K562 (cell line): Measurements from ENCODE around the gene ZKSCAN5. TPM values are rescaled to one million over a fixed set of nuclear protein-coding genes. Genes with fewer than 3 reads are reported as not detected.

Experiments used
- FOS ChIP-seq: IDR thresholded peaks from 3 replicates; pipeline ENCODE4 v1.6.1; 2011; ENCODE audit not compliant: insufficient read length; ENCODE audit errors: extremely low read depth
- HEY1 ChIP-seq: fragments of 250-450 bp; sonication (Bioruptor Pico); IDR thresholded peaks from 2 replicates; pipeline ENCODE4 v1.5.0; 2020; ENCODE audit warnings: mild to moderate bottlenecking, moderate library complexity, borderline replicate concordance
- JUN ChIP-seq, 2 experiments: sonication (generic) in 1 of 2; formaldehyde crosslinking in 1 of 2; IDR thresholded peaks; 2 replicates each; pipeline versions ENCODE4 v1.6.1 to v1.8.0; 2012 to 2022; ENCODE audit warnings: borderline replicate concordance in 2 of 2, mild to moderate bottlenecking in 2 of 2, improper control_type of control experiment in 1 of 2, low read depth in 1 of 2, low read length in 1 of 2, missing genetic modification reagents in 1 of 2
- LCOR ChIP-seq: sonication (generic); formaldehyde crosslinking; IDR thresholded peaks from 2 replicates; pipeline ENCODE4 v1.8.0; 2022; ENCODE audit warnings: mild to moderate bottlenecking, missing genetic modification reagents
- MBD2 ChIP-seq: sonication (generic); IDR thresholded peaks from 2 replicates; pipeline ENCODE4 v1.6.1; 2016; ENCODE audit warnings: low read depth, borderline replicate concordance
- MEF2A ChIP-seq: IDR thresholded peaks from 2 replicates; pipeline ENCODE4 v1.6.1; 2011; ENCODE audit warnings: low read depth, mild to moderate bottlenecking, low read length, moderate library complexity; ENCODE audit not compliant: control insufficient read depth
- PHTF2 ChIP-seq: fragments of 250-450 bp; sonication (Bioruptor Pico); IDR thresholded peaks from 2 replicates; pipeline ENCODE4 v1.5.0; 2021; ENCODE audit warnings: mild to moderate bottlenecking
- POLR2AphosphoS5 ChIP-seq: IDR thresholded peaks from 2 replicates; pipeline ENCODE4 v1.6.1; 2011; ENCODE audit warnings: mild to moderate bottlenecking, low read depth, low read length, moderate library complexity; ENCODE audit not compliant: control insufficient read depth, insufficient read depth
- SIN3A ChIP-seq, 2 experiments: fragments of 150-350 bp in 1 of 2; IDR thresholded peaks; 2 replicates each; pipeline ENCODE4 v1.6.1; 2011 to 2016; ENCODE audit warnings: borderline replicate concordance in 2 of 2, low read depth in 2 of 2, low read length in 2 of 2, mild to moderate bottlenecking in 2 of 2, moderate library complexity in 2 of 2; ENCODE audit not compliant: control insufficient read depth in 1 of 2
- SP2 ChIP-seq: IDR thresholded peaks from 2 replicates; pipeline ENCODE4 v1.6.1; 2011; ENCODE audit warnings: mild to moderate bottlenecking, low read depth, low read length, moderate library complexity; ENCODE audit not compliant: poor library complexity, severe bottlenecking; ENCODE audit errors: extremely low read depth
- SREBF2 ChIP-seq: sonication (generic); formaldehyde crosslinking; IDR thresholded peaks from 2 replicates; pipeline ENCODE4 v1.4.0; 2020; ENCODE audit warnings: mild to moderate bottlenecking, missing genetic modification reagents
- YY1 ChIP-seq, 3 experiments: IDR thresholded peaks; 2 replicates each; pipeline ENCODE4 v1.6.1; 2011; ENCODE audit warnings: low read length in 2 of 3, mild to moderate bottlenecking in 2 of 3, moderate library complexity in 2 of 3, borderline replicate concordance in 1 of 3, control low read depth in 1 of 3, low read depth in 1 of 3; ENCODE audit not compliant: insufficient read depth in 3 of 3, insufficient replicate concordance in 2 of 3, control insufficient read depth in 1 of 3, insufficient read length in 1 of 3; ENCODE audit errors: extremely low read depth in 1 of 3
- ZFX ChIP-seq: sonication (generic); formaldehyde crosslinking; IDR thresholded peaks from 2 replicates; pipeline ENCODE4 v1.8.0; 2022; ENCODE audit warnings: mild to moderate bottlenecking, missing genetic modification reagents, moderate library complexity
- polyA plus RNA-seq, 8 experiments: library from polyadenylated mRNA; depleted of rRNA in 4 of 8; stranded (reverse) in 5 of 8; unstranded in 3 of 8; fragments of >200 nt; fragmentation: Nextera tagmentation in 2 of 8; fragmentation: Illumina TruSeq in 1 of 8; extraction: Ambion mirVana in 2 of 8; extraction: Trizol in 1 of 8; gene quantifications; 2 replicates each; pipeline versions ENCODE4 v1.2.1 to v1.2.3, GENCODE V29; 2011 to 2014; ENCODE audit warnings: inconsistent platforms in 1 of 8, missing spikeins in 1 of 8
- total RNA-seq, 7 experiments: library from RNA; depleted of rRNA in 6 of 7; stranded (reverse); fragments of >200 nt in 6 of 7; fragmentation: Illumina TruSeq in 2 of 7; extraction: Trizol in 2 of 7; gene quantifications; 2 replicates each; pipeline versions ENCODE4 v1.2.1 to v1.2.3, GENCODE V29; 2011 to 2021; ENCODE audit warnings: low replicate concordance in 1 of 7
- TF ChIP-seq, protein P1 (sequence below): sonication (generic); formaldehyde crosslinking; IDR thresholded peaks from 2 replicates; pipeline ENCODE4 v1.8.0; 2022; ENCODE audit warnings: mild to moderate bottlenecking, missing genetic modification reagents
- TF ChIP-seq, protein P2 (sequence below): fragments of 250-450 bp; sonication (Bioruptor Pico); IDR thresholded peaks from 2 replicates; pipeline ENCODE4 v1.5.0; 2021; ENCODE audit warnings: mild to moderate bottlenecking, borderline replicate concordance
- TF ChIP-seq, protein P3 (sequence below): sonication (generic); formaldehyde crosslinking; IDR thresholded peaks from 2 replicates; pipeline ENCODE4 v1.8.1; 2023; ENCODE audit warnings: mild to moderate bottlenecking, missing genetic modification reagents
- TF ChIP-seq, protein P4 (sequence below): fragments of 450-650 bp; IDR thresholded peaks from 2 replicates; pipeline ENCODE4 v1.6.1; 2016; ENCODE audit warnings: antibody characterized with exemption

The ZKSCAN5 gene
- total and polyA plus RNA-seq, 9 of the 15 experiments (the other 6 are each of a cell fraction or from before 2014, with no cell fraction given): 4.2 to 19.0 (median 15.0) TPM

DNA sequence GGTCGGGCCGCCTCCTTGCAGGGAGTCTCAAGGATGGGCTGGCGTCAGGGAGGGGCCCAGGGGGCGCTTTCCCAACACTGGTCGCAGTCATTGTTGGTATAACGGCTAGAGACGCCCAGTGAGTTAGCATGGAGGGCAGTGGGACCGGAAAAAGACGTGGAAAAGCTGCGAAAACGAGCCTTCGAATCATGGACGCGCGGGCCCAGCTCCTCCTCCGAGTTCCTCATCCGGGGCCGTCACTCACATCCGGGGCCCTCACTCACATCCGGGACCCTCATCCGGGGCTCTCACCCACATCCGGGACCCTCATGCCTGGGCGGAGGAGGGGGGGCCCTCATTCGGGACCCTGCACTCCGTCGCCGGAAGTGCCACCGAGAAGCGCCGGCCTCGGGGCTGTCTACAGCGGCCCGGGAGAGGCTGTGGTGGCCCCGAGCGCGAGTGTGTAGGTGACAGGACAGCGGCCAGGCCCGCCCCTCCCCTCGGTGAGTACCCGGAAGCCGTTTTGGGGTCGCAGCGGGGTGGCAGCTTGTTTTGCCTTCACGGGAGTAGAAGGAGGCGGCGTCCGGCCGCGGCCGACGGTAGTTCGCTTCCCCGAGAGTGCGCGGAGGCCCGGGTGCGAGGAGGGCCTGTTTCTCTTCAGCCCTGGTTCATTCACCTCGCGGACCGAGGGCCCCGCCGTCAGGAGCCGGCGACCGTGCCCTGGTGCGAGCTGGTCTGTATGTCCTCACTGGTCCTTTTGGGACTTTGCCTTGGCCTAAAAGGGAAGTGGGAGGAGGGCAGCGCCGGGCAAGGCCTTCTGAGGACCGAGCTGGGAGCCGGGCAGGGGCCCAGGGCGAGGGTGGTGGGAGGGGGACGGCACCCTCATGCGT, 54.1 kb downstream of the ZKSCAN5 start, which contains the start of gene ZNF655 (continued):
- TF ChIP-seq, protein P1, sequence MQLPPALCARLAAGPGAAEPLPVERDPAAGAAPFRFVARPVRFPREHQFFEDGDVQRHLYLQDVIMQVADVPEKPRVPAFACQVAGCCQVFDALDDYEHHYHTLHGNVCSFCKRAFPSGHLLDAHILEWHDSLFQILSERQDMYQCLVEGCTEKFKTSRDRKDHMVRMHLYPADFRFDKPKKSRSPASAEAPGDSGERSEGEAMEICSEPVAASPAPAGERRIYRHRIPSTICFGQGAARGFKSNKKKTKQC (CRISPR knock-in tag): peak; percentile 69
- TF ChIP-seq PHTF2 (CRISPR knock-in tag): no peak
- TF ChIP-seq ZFX: peak; percentile 96
- peak in 2 of 3 experiments; percentile 76 to 88 for TF ChIP-seq YY1 (IDR thresholded peaks at IDR 0.05; ENCODE audit: borderline replicate concordance in 1 of 3, control insufficient read depth in 1 of 3, extremely low read depth in 1 of 3, insufficient read depth in 3 of 3, insufficient read length in 1 of 3, insufficient replicate concordance in 2 of 3, low read depth in 1 of 3, low read length in 2 of 3)
- TF ChIP-seq SP2: peak; percentile 12
- TF ChIP-seq, protein P2, sequence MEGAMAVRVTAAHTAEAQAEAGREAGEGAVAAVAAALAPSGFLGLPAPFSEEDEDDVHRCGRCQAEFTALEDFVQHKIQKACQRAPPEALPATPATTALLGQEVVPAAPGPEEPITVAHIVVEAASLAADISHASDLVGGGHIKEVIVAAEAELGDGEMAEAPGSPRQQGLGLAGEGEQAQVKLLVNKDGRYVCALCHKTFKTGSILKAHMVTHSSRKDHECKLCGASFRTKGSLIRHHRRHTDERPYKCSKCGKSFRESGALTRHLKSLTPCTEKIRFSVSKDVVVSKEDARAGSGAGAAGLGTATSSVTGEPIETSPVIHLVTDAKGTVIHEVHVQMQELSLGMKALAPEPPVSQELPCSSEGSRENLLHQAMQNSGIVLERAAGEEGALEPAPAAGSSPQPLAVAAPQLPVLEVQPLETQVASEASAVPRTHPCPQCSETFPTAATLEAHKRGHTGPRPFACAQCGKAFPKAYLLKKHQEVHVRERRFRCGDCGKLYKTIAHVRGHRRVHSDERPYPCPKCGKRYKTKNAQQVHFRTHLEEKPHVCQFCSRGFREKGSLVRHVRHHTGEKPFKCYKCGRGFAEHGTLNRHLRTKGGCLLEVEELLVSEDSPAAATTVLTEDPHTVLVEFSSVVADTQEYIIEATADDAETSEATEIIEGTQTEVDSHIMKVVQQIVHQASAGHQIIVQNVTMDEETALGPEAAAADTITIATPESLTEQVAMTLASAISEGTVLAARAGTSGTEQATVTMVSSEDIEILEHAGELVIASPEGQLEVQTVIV (CRISPR knock-in tag): no peak
- peak; percentile 69; the same call in 1 of the 2 replicates for TF ChIP-seq MBD2
- TF ChIP-seq SIN3A (IDR thresholded peaks at IDR 0.05; ENCODE audit: borderline replicate concordance in 2 of 2, control insufficient read depth in 1 of 2, low read depth in 2 of 2, low read length in 2 of 2): peak; percentile 44 to 91; a peak in 3 of 4 replicates
- TF ChIP-seq, protein P3, sequence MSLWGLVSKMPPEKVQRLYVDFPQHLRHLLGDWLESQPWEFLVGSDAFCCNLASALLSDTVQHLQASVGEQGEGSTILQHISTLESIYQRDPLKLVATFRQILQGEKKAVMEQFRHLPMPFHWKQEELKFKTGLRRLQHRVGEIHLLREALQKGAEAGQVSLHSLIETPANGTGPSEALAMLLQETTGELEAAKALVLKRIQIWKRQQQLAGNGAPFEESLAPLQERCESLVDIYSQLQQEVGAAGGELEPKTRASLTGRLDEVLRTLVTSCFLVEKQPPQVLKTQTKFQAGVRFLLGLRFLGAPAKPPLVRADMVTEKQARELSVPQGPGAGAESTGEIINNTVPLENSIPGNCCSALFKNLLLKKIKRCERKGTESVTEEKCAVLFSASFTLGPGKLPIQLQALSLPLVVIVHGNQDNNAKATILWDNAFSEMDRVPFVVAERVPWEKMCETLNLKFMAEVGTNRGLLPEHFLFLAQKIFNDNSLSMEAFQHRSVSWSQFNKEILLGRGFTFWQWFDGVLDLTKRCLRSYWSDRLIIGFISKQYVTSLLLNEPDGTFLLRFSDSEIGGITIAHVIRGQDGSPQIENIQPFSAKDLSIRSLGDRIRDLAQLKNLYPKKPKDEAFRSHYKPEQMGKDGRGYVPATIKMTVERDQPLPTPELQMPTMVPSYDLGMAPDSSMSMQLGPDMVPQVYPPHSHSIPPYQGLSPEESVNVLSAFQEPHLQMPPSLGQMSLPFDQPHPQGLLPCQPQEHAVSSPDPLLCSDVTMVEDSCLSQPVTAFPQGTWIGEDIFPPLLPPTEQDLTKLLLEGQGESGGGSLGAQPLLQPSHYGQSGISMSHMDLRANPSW (CRISPR knock-in tag): peak; percentile 97
- peak; percentile 32; the same call in 1 of the 2 replicates for TF ChIP-seq JUN (IDR thresholded peaks at IDR 0.05; ENCODE audit: borderline replicate concordance, low read depth, low read length)
- 0 out of 2 replicates have a peak, but pooled peaks have one; percentile 37 for TF ChIP-seq JUN (CRISPR knock-in tag; IDR thresholded peaks at IDR 0.05; ENCODE audit: borderline replicate concordance)
- TF ChIP-seq, protein P4, sequence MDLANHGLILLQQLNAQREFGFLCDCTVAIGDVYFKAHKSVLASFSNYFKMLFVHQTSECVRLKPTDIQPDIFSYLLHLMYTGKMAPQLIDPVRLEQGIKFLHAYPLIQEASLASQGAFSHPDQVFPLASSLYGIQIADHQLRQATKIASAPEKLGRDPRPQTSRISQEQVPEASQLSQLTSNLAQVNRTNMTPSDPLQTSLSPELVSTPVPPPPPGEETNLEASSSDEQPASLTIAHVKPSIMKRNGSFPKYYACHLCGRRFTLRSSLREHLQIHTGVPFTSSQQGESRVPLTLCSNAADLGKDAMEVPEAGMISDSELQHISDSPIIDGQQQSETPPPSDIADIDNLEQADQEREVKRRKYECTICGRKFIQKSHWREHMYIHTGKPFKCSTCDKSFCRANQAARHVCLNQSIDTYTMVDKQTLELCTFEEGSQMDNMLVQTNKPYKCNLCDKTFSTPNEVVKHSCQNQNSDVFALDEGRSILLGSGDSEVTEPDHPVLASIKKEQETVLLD: 0 out of 2 replicates have a peak, but pooled peaks have one; percentile 40
- TF ChIP-seq MEF2A: no peak
- TF ChIP-seq POLR2AphosphoS5: peak; percentile 90
- TF ChIP-seq FOS: no peak
- TF ChIP-seq SREBF2 (CRISPR knock-in tag): no peak
- peak; percentile 34; the same call in 1 of the 2 replicates for TF ChIP-seq HEY1
- TF ChIP-seq LCOR (CRISPR knock-in tag): peak; percentile 39
